Ishikawa (cell line): ENCODE measurements around the gene SPATA9.
A peak's percentile ranks its signal among the peaks of the same experiment; 100 is the strongest.

Experiments
- CEBPB ChIP-seq: IDR thresholded peaks from 2 replicates; pipeline ENCODE4 v1.6.1; 2012
- CREB1 ChIP-seq: IDR thresholded peaks from 2 replicates; pipeline ENCODE4 v1.6.1; 2012; ENCODE audit warnings: low read depth
- EGR1 ChIP-seq: IDR thresholded peaks from 2 replicates; pipeline ENCODE4 v1.6.1; 2012
- EP300 ChIP-seq: IDR thresholded peaks from 2 replicates; pipeline ENCODE4 v1.6.1; 2012; ENCODE audit warnings: borderline replicate concordance
- FOXM1 ChIP-seq: IDR thresholded peaks from 2 replicates; pipeline ENCODE4 v1.6.1; 2012; ENCODE audit warnings: low read depth, borderline replicate concordance
- MAX ChIP-seq: IDR thresholded peaks from 2 replicates; pipeline ENCODE4 v1.6.1; 2012
- NFIC ChIP-seq: IDR thresholded peaks from 2 replicates; pipeline ENCODE4 v1.6.1; 2012
- RAD21 ChIP-seq: IDR thresholded peaks from 2 replicates; pipeline ENCODE4 v1.6.1; 2012; ENCODE audit warnings: low read depth
- REST ChIP-seq: IDR thresholded peaks from 2 replicates; pipeline ENCODE4 v1.6.1; 2012; ENCODE audit warnings: low read depth, mild to moderate bottlenecking
- TAF1 ChIP-seq: IDR thresholded peaks from 2 replicates; pipeline ENCODE4 v1.6.1; 2012; ENCODE audit warnings: low read depth, mild to moderate bottlenecking
- TCF12 ChIP-seq: IDR thresholded peaks from 2 replicates; pipeline ENCODE4 v1.6.1; 2012; ENCODE audit warnings: low read depth
- TEAD4 ChIP-seq: IDR thresholded peaks from 2 replicates; pipeline ENCODE4 v1.6.1; 2012
- USF1 ChIP-seq: IDR thresholded peaks from 2 replicates; pipeline ENCODE4 v1.6.1; 2012
- YY1 ChIP-seq: IDR thresholded peaks from 2 replicates; pipeline ENCODE4 v1.6.1; 2012; ENCODE audit warnings: low read depth
- ZBTB7A ChIP-seq: IDR thresholded peaks from 2 replicates; pipeline ENCODE4 v1.6.1; 2012; ENCODE audit warnings: low read depth

SPATA9 gene

GRCh38 chr5:95730011-95730700, 47.4 kb upstream of the SPATA9 start:
- TF ChIP-seq YY1, result no peak
- TF ChIP-seq CEBPB, result no peak
- TF ChIP-seq FOXM1, result no peak
- TF ChIP-seq TEAD4, result no peak
- no peak for TF ChIP-seq REST
- TF ChIP-seq CREB1, result no peak
- TF ChIP-seq RAD21, result no peak
- no peak for TF ChIP-seq MAX
- TF ChIP-seq TAF1, result no peak
- no peak for TF ChIP-seq NFIC
- TF ChIP-seq ZBTB7A, result no peak
- TF ChIP-seq TCF12, result no peak
- TF ChIP-seq EP300, result no peak
- TF ChIP-seq EGR1, result no peak

- TF ChIP-seq EGR1 (no peak), REST (no peak), FOXM1 (no peak), EP300 (no peak), YY1 (no peak), TAF1 (no peak), MAX (no peak), TEAD4 (no peak), RAD21 (no peak), TCF12 (no peak), CREB1 (no peak), ZBTB7A (no peak), CEBPB (no peak), NFIC (no peak), USF1 (no peak)
These were observed 46.6 kb upstream of the SPATA9 start for GRCh38 chr5:95729115-95730010.

- TF ChIP-seq ZBTB7A (no peak), TEAD4 (peak; percentile 53; the same call in 1 of the 2 replicates), CEBPB (no peak), FOXM1 (no peak), TCF12 (no peak), YY1 (no peak)
These were observed 45.8 kb upstream of the SPATA9 start for GRCh38 chr5:95728494-95729114.

- TF ChIP-seq RAD21, result no peak
- no peak for TF ChIP-seq TAF1
- no peak for TF ChIP-seq TCF12
- TF ChIP-seq MAX, result 0 out of 2 replicates have a peak, but pooled peaks have one; percentile 13
- no peak for TF ChIP-seq EP300
These were observed 45.0 kb upstream of the SPATA9 start for GRCh38 chr5:95727764-95728191.

- TF ChIP-seq REST, result no peak
- TF ChIP-seq TEAD4, result no peak
- no peak for TF ChIP-seq NFIC
- TF ChIP-seq EP300, result no peak
- TF ChIP-seq CEBPB, result no peak
- no peak for TF ChIP-seq FOXM1
- TF ChIP-seq YY1, result no peak
- TF ChIP-seq RAD21, result no peak
- no peak for TF ChIP-seq ZBTB7A
- TF ChIP-seq MAX, result no peak
- TF ChIP-seq TCF12, result no peak
- no peak for TF ChIP-seq EGR1
- no peak for TF ChIP-seq USF1
- TF ChIP-seq CREB1, result no peak
- TF ChIP-seq TAF1, result no peak
These were observed 44.3 kb upstream of the SPATA9 start for GRCh38 chr5:95726811-95727763.
